ENCODE results near the gene SAYSD1.

Gene SAYSD1

DNA sequence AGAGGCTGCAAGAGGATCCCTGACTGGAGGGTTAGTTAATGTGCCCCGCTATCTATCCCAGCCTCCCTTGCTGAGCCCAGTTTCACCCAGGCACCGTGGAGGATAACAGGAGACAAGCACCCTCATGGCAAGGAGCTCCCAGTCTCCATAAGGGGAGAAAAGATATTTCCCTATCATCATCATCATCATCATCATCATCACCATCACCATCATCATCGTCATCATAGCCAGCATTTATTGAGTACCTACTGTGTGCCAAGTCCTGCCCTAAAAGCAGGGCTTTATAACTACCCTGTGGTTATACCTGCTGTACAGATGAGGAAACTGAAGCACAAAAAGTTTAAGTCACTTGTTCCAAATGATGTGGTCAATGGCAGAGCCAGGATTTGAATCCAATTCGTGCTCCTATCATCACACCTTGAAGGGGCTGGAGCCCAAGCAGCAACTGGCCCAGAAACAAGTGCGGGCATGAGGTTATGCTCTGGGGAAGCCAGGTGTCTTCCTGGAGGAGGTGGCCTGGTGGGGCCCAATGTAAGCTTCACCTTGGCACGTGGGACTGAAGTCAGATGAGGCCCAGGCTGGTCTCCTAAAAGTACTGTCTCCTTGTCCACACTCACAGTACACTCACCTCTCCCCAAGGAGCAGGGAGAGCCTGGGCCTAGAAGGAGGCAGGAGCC is 56.4 kb downstream of the SAYSD1 start:
- DNase-seq (ENCODE audit: low read depth, low spot score) = no peak

DNA sequence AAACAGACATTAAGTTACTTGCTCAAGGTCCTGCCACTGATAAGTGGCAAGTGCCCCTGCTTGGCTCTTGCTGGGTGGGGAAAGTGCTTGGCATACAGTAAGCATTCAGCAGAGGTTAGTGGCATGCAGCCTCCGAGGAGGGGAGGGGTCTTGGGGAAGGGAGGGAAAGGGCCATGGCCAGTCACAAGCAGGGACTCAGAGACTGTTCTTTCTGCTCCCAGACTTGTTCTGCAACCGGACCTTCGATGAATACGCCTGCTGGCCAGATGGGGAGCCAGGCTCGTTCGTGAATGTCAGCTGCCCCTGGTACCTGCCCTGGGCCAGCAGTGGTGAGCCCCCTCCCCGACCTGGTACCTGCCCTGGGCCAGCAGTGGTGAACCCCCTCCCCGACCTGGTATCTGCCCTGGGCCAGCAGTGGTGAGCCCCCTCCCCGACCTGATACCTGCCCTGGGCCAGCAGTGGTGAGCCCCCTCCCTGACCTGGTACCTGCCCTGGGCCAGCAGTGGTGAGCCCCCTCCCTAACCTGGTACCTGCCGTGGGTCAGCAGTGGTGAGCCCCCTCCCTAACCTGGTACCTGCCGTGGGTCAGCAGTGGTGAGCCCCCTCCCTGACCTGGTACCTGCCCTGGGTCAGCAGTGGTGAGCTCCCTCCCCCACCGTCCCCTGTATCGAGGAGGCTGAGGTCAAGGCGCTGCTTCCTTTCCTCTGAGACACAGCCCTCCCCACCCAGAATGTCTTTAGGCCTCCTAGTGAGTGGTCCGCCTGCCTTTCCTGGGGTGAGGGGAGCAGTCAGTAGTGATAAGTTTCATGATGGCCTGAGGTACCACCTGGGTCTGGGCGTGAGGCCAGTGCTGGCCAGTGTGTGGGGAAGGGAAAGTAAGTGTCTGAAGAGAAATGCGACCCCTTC is 57.5 kb downstream of the SAYSD1 start:
- DNase-seq (ENCODE audit: low read depth, low spot score) = no peak

DNA sequence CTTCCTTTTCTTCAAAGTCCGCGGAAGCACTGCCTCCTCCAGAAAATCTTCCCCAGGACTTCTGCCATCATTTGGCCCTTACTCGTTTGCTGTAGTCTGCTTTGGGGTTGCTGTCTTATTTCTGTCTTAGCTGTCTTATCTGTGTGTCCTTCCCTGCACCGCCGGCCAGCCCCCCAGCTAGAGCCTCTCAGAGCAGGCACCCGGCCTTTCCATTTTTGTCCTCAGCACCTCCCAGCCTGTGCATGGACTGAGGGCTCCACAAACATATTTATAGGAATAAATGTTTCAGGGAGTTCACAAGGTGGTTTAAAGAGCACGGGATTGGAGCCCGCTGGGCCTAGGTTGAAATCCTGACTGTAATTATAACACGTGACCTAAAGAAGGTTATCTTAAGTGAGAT is 58.3 kb downstream of the SAYSD1 start:
- DNase-seq (ENCODE audit: low read depth, low spot score) = no peak

DNA sequence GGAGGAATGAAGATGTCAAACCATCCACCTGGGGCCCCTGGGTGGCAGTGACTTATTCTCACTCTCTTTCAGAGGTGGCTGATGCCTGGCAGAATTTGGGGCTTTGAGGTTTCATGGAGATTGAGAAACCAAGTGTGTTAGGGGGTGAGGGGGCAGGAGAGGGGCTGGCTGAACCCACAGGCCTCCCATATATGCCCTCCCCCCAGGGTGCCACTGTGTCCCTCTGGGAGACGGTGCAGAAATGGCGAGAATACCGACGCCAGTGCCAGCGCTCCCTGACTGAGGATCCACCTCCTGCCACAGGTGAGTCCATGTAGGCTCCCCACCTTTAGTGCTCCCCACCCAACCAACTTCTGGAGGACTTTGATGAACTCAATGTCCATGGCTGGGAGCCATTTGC is 58.8 kb downstream of the SAYSD1 start:
- DNase-seq (ENCODE audit: low read depth, low spot score) = no peak

DNA sequence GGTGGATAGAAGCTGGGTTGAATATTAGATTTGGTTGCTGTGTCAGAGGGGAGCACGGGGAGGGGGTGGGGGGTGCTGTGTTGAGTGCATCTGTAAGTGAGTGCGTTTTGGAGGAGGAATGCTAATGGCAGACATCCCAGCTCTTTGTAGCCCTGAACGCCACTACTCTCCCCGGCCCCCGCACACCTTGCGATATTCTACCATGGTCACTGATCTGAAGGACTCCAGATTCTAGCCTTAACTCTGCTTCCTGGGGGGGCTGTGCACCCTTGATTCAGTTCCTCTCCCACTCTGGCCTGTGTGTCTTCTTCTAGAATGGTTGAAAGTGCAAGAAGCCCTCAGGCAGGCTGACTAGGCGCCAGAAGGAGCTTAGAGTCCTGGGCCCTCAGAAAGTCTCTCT is 59.3 kb downstream of the SAYSD1 start:
- DNase-seq (ENCODE audit: low read depth, low spot score) = no peak

DNA sequence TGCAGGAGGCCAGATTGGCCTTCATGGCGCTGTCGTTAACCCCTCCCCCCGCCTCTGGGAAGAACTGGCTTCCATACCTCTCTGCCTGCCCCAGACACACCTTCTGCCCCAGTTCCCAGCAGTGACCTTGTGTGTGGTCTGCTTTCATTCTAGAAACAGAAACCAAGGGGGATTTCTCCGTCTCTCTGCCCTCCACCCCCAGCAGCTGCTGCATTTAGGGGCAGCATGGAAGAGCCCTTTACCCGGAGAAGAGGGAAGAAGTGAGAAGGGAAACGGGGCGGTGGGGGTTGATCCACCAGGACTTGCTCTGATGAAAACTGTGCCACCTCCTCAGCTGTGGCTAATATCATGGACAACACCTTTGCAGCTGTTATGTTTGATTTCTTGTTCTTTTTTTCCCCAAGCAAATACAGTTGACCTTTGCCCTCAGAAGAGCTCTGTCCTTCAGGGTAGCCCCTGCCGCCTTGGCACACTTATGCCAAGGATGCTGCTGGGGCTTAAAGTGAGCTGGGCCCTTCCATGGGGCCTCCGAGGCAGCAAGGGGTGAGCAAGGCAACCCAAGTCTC is 60.3 kb downstream of the SAYSD1 start:
- DNase-seq (ENCODE audit: low read depth, low spot score) = no peak

Data from brain pericyte (primary cell).